K562 (cell line): ENCODE results near the gene ZNF213. TPM values are rescaled to one million over a fixed set of nuclear protein-coding genes. Genes with fewer than 3 reads are reported as not detected.

Source experiments
- ATAC-seq: fragments of 200-7000 bp; cut with Tn5 transposase; 3 replicates; pipeline ENCODE4 v1.9.1; 2020; ENCODE audit warnings: moderate library complexity
- BruUV-seq: library from RNA; stranded (reverse); fragments of 400-500 nt; replicated peaks from 2 replicates; lab custom pipeline; 2021; lab: Mats Ljungman, UMichigan
- CTCF ChIA-PET: fragments of 300-600 bp; formaldehyde crosslinking; extraction: SDS; loops from one replicate; lab custom pipeline; 2021; ENCODE audit warnings: low intra/inter-chr PET ratio; lab: Yijun Ruan, JAX
- POLR2A ChIA-PET: fragments of 300-600, 350-650 bp; sonication (Branson Sonifier 250); formaldehyde crosslinking; extraction: SDS; loops from one replicate; lab custom pipeline; 2021; ENCODE audit warnings: antibody characterized with exemption, inconsistent platforms; lab: Yijun Ruan, JAX
- DNase-seq, 4 experiments: peaks; one replicate each; pipeline versions ENCODE4 v3.0.0 to v3.0.0-alpha.2; 2011 to 2018; ENCODE audit warnings: low spot score in 3 of 4, mixed read lengths in 3 of 4; ENCODE audit errors: extremely low read depth in 1 of 4
- FAIRE-seq: peaks from 2 replicates; lab custom pipeline; 2011; peaks lifted over from hg19 to GRCh38; lab: Jason Lieb, UNC
- H2AFZ ChIP-seq: 2 replicates; pipeline ENCODE4 v1.6.0; 2011; ENCODE audit warnings: low read depth, low read length, control low read depth, inconsistent platforms
- H3K27ac ChIP-seq: fragments of 200-600 bp; 3 replicates; pipeline ENCODE4 v1.8.0; 2011; ENCODE audit warnings: low read depth, mild to moderate bottlenecking, control low read depth, inconsistent platforms, low read length, moderate library complexity, mixed read lengths; ENCODE audit errors: extremely low read depth
- H3K27me3 ChIP-seq, 2 experiments: fragments of 300-600 bp in 1 of 2; 2 replicates in 1 of 2; 3 replicates in 1 of 2; pipeline versions ENCODE4 v1.6.0 to v1.8.0; 2011; ENCODE audit warnings: inconsistent platforms in 2 of 2, low read length in 2 of 2, mild to moderate bottlenecking in 1 of 2, mixed read lengths in 1 of 2, moderate library complexity in 1 of 2; ENCODE audit not compliant: control insufficient read depth in 2 of 2, insufficient read depth in 2 of 2
- H3K36me3 ChIP-seq: fragments of 300-600 bp; 3 replicates; pipeline ENCODE4 v1.8.0; 2011; ENCODE audit warnings: mild to moderate bottlenecking, low read length, inconsistent platforms; ENCODE audit not compliant: control insufficient read depth, insufficient read depth
- H3K4me1 ChIP-seq, 2 experiments: fragments of 200-600 bp in 1 of 2; replicated peaks in 1 of 2; 2 replicates in 1 of 2; 3 replicates in 1 of 2; pipeline versions ENCODE4 v1.5.1 to v1.8.0; 2011; ENCODE audit warnings: inconsistent platforms in 2 of 2, low read length in 2 of 2, mild to moderate bottlenecking in 1 of 2, mixed read lengths in 1 of 2, moderate library complexity in 1 of 2; ENCODE audit not compliant: control insufficient read depth in 2 of 2, insufficient read depth in 2 of 2
- H3K4me2 ChIP-seq: 2 replicates; pipeline ENCODE4 v1.6.1; 2011; ENCODE audit warnings: low read length, control low read depth, inconsistent platforms, mixed read lengths; ENCODE audit not compliant: insufficient read depth
- H3K4me3 ChIP-seq: fragments of 200-600 bp; sonication (generic), shearing (Covaris generic); 2 replicates; pipeline ENCODE4 v1.5.1; 2016; ENCODE audit warnings: control low read depth, inconsistent platforms
- H3K79me2 ChIP-seq: fragments of 200-600 bp; 3 replicates; pipeline ENCODE4 v1.8.0; 2011; ENCODE audit warnings: low read length, inconsistent platforms; ENCODE audit not compliant: control insufficient read depth, insufficient read depth
- H3K9ac ChIP-seq, 2 experiments: 2 replicates each; pipeline versions ENCODE4 v1.6.0 to v1.6.1; 2011; ENCODE audit warnings: low read depth in 2 of 2, low read length in 2 of 2, control low read depth in 1 of 2, inconsistent platforms in 1 of 2, mild to moderate bottlenecking in 1 of 2, mixed read lengths in 1 of 2; ENCODE audit not compliant: insufficient read depth in 1 of 2
- H3K9me1 ChIP-seq: one replicate; pipeline ENCODE4 v1.6.0; 2011; ENCODE audit warnings: inconsistent platforms, mild to moderate bottlenecking, low read length, moderate library complexity; ENCODE audit not compliant: control insufficient read depth, insufficient read depth
- H3K9me3 ChIP-seq: replicated peaks from 2 replicates; pipeline ENCODE4 v1.5.1; 2011; ENCODE audit warnings: low read depth, low read length, inconsistent platforms; ENCODE audit not compliant: control insufficient read depth, insufficient read depth
- H4K20me1 ChIP-seq: replicated peaks from 2 replicates; pipeline ENCODE4 v1.6.1; 2011; ENCODE audit warnings: low read length, inconsistent platforms, mixed read lengths; ENCODE audit not compliant: control insufficient read depth, insufficient read depth
- ARID1B ChIP-seq: fragments of 450-650 bp; IDR thresholded peaks from 2 replicates; pipeline ENCODE4 v1.6.1; 2016; ENCODE audit warnings: antibody characterized with exemption, mild to moderate bottlenecking, inconsistent platforms
- ARID2 ChIP-seq: fragments of 450-650 bp; IDR thresholded peaks from 2 replicates; pipeline ENCODE4 v1.6.1; 2017; ENCODE audit warnings: antibody characterized with exemption, mild to moderate bottlenecking
- BRD9 ChIP-seq: fragments of 450-650 bp; IDR thresholded peaks from 2 replicates; pipeline ENCODE4 v1.6.1; 2018; ENCODE audit warnings: low read depth; ENCODE audit not compliant: partially characterized antibody
- FOXA1 ChIP-seq: fragments of 450-650 bp; IDR thresholded peaks from 2 replicates; pipeline ENCODE4 v1.6.1; 2016; ENCODE audit warnings: mild to moderate bottlenecking, borderline replicate concordance
- FOXJ2 ChIP-seq: fragments of 200-800 bp; sonication (Bioruptor generic); IDR thresholded peaks from 2 replicates; pipeline ENCODE4 v1.6.1; 2016; ENCODE audit warnings: missing genetic modification characterization, missing compliant biosample characterization
- HLTF ChIP-seq: fragments of 450-650 bp; IDR thresholded peaks from 2 replicates; pipeline ENCODE4 v1.6.1; 2016
- JUN ChIP-seq, 2 experiments: sonication (generic) in 1 of 2; formaldehyde crosslinking in 1 of 2; IDR thresholded peaks; 2 replicates each; pipeline versions ENCODE4 v1.6.1 to v1.8.0; 2012 to 2022; ENCODE audit warnings: borderline replicate concordance in 2 of 2, mild to moderate bottlenecking in 2 of 2, improper control_type of control experiment in 1 of 2, low read depth in 1 of 2, low read length in 1 of 2, missing genetic modification reagents in 1 of 2
- KDM1A ChIP-seq, 2 experiments: fragments of 450-650 bp; IDR thresholded peaks; 2 replicates each; pipeline ENCODE4 v1.6.1; 2016; ENCODE audit warnings: mild to moderate bottlenecking in 2 of 2
- MBD1 ChIP-seq: fragments of 250-450 bp; sonication (Bioruptor Pico); IDR thresholded peaks from 2 replicates; pipeline ENCODE4 v1.8.0; 2022; ENCODE audit warnings: inconsistent platforms
- MXD1 ChIP-seq: fragments of 250-450 bp; sonication (Bioruptor Pico); IDR thresholded peaks from 2 replicates; pipeline ENCODE4 v1.8.0; 2021; ENCODE audit warnings: borderline replicate concordance, mild to moderate bottlenecking, moderate library complexity; ENCODE audit not compliant: poor library complexity, severe bottlenecking
- MYC ChIP-seq, 2 experiments: fragments of 250-450 bp in 1 of 2; sonication (Bioruptor Pico) in 1 of 2; IDR thresholded peaks; 2 replicates each; pipeline versions ENCODE4 v1.5.1 to v1.6.1; 2012 to 2021; ENCODE audit warnings: low read depth in 2 of 2, borderline replicate concordance in 1 of 2, improper control_type of control experiment in 1 of 2, low read length in 1 of 2, mild to moderate bottlenecking in 1 of 2, moderate library complexity in 1 of 2
- NFIX ChIP-seq: fragments of 250-450 bp; sonication (Bioruptor Pico); IDR thresholded peaks from 2 replicates; pipeline ENCODE4 v1.4.0; 2020; ENCODE audit warnings: low read depth, mild to moderate bottlenecking, moderate library complexity
- PCBP2 ChIP-seq: fragments of 200-400 bp; formaldehyde crosslinking; IDR thresholded peaks from 2 replicates; pipeline ENCODE4 v1.6.1; 2018; ENCODE audit warnings: low read length, low read depth, mild to moderate bottlenecking, moderate library complexity; ENCODE audit not compliant: poor library complexity, severe bottlenecking
- RNF2 ChIP-seq: sonication (generic); IDR thresholded peaks from 2 replicates; pipeline ENCODE4 v1.6.1; 2016
- SMC3 ChIP-seq: conservative IDR thresholded peaks from 2 replicates; pipeline ENCODE4 v1.6.1; 2011; ENCODE audit warnings: low read depth, low read length, improper control_type of control experiment; ENCODE audit not compliant: insufficient read depth
- SP2 ChIP-seq: IDR thresholded peaks from 2 replicates; pipeline ENCODE4 v1.6.1; 2011; ENCODE audit warnings: mild to moderate bottlenecking, low read depth, low read length, moderate library complexity; ENCODE audit not compliant: poor library complexity, severe bottlenecking; ENCODE audit errors: extremely low read depth
- XRCC3 ChIP-seq: fragments of 450-650 bp; IDR thresholded peaks from 2 replicates; pipeline ENCODE4 v1.6.1; 2017; ENCODE audit warnings: mild to moderate bottlenecking, moderate library complexity
- ZNF253 ChIP-seq: fragments of 250-450 bp; sonication (Bioruptor Pico); conservative IDR thresholded peaks from 2 replicates; pipeline ENCODE4 v1.6.1; 2021; ENCODE audit warnings: mild to moderate bottlenecking
- ZNF764 ChIP-seq: fragments of 250-450 bp; sonication (Bioruptor Pico); IDR thresholded peaks from 2 replicates; pipeline ENCODE4 v1.4.0; 2020; ENCODE audit warnings: low read depth, mild to moderate bottlenecking, moderate library complexity
- WGBS: fragments of 100-300 bp; shearing (Covaris generic); methylation state at CpG from one replicate; pipeline ENCODE4 v1.1.6; 2016; ENCODE audit warnings: low coverage, mixed read lengths; ENCODE audit not compliant: insufficient coverage; ENCODE audit errors: missing lambda C conversion rate; 5-methylcytosine and 5-hydroxymethylcytosine counted together
- in situ Hi-C: fragments of 300-500 bp; cut with MboI; formaldehyde crosslinking; loops from 4 replicates; pipeline ENCODE4 v1.15.0; 2018; ENCODE audit warnings: inconsistent platforms, mixed read lengths
- intact Hi-C: fragments of 100-400 bp; cut with micrococcal nuclease; formaldehyde crosslinking; loops from 2 replicates; pipeline ENCODE4 v1.14.2; 2022
- polyA plus RNA-seq, 8 experiments: library from polyadenylated mRNA; depleted of rRNA in 4 of 8; stranded (reverse) in 5 of 8; unstranded in 3 of 8; fragments of >200 nt; fragmentation: Nextera tagmentation in 2 of 8; fragmentation: Illumina TruSeq in 1 of 8; extraction: Ambion mirVana in 2 of 8; extraction: Trizol in 1 of 8; gene quantifications; 2 replicates each; pipeline versions ENCODE4 v1.2.1 to v1.2.3, GENCODE V29; 2011 to 2014; ENCODE audit warnings: inconsistent platforms in 1 of 8, missing spikeins in 1 of 8
- total RNA-seq, 7 experiments: library from RNA; depleted of rRNA in 6 of 7; stranded (reverse); fragments of >200 nt in 6 of 7; fragmentation: Illumina TruSeq in 2 of 7; extraction: Trizol in 2 of 7; gene quantifications; 2 replicates each; pipeline versions ENCODE4 v1.2.1 to v1.2.3, GENCODE V29; 2011 to 2021; ENCODE audit warnings: low replicate concordance in 1 of 7

ZNF213 gene
- total and polyA plus RNA-seq, 9 of the 15 experiments (the other 6 are each of a cell fraction or from before 2014, with no cell fraction given), result 0.49 to 10.0 (median 1.8) TPM

GRCh38 chr16:3150346-3151218 lies 15.8 kb downstream of the ZNF213 start:
- peaks cover 0 to 43% of the 10 kb centered on the region in 2 experiments; a peak in 3 of 5 replicates for H3K4me1 ChIP-seq
- no peaks in the 10 kb centered on the region for H3K27me3 ChIP-seq
- ATAC-seq (peak; percentile 88), FAIRE-seq (peak; percentile 85), DNase-seq (peak; percentile 97)
- H3K9me3 ChIP-seq, result no peaks in the 10 kb centered on the region
- H4K20me1 ChIP-seq, result peaks cover 4% of the 10 kb centered on the region; the same call in 1 of the 2 replicates
- ChIA-PET CTCF (interaction anchor here (0.7 to 1.0 kb wide), 3 partner anchors 21 to 350 kb away, joined by 3 to 9 read pairs (median 5); partner anchors contain the start of gene CLUAP1), POLR2A (interaction anchor here (0.6 to 2.6 kb wide), 15 partner anchors 8 to 468 kb away, joined by 3 to 32 read pairs (median 5); partner anchors contain the start of genes HCFC1R1, KCTD5, THOC6 and ZNF213)
- intact Hi-C loops (loop anchor here (2.0 to 10.0 kb wide), 2 partner anchors 16 to 114 kb away; partner anchors contain the start of gene ZNF213), in situ Hi-C loops (no loop called here)
- BruUV-seq, result TSS peak; percentile 96
- H3K27ac ChIP-seq, result peak overlapping the region; percentile 86
- H2AFZ ChIP-seq, result peak overlapping the region; percentile 76
- 1% methylated on average over 57 of the region's 62 CpGs for WGBS
- H3K9ac ChIP-seq, result peak overlapping the region; percentile 78 to 92
- H3K4me2 ChIP-seq, result peak overlapping the region; percentile 99
- no peaks in the 10 kb centered on the region for H3K36me3 ChIP-seq
- peak overlapping the region; percentile 62 for H3K4me3 ChIP-seq
- no peaks in the 10 kb centered on the region for H3K9me1 ChIP-seq
- no peaks in the 10 kb centered on the region for H3K79me2 ChIP-seq
- TF ChIP-seq MBD1 (CRISPR knock-in tag) (no peak), ARID1B (no peak), ZNF764 (CRISPR knock-in tag) (peak; percentile 62; the same call in 1 of the 2 replicates), FOXJ2 (peak; percentile 56; the same call in 1 of the 2 replicates), PCBP2 (no peak), ZNF253 (no peak), XRCC3 (no peak), MXD1 (CRISPR knock-in tag) (no peak), JUN (IDR thresholded peaks at IDR 0.05; ENCODE audit: borderline replicate concordance, low read depth, low read length) (no peak), JUN (CRISPR knock-in tag; IDR thresholded peaks at IDR 0.05; ENCODE audit: borderline replicate concordance) (no peak), FOXA1 (no peak), MYC (IDR thresholded peaks at IDR 0.05; ENCODE audit: low read depth, low read length) (peak; percentile 80), MYC (CRISPR knock-in tag; IDR thresholded peaks at IDR 0.05; ENCODE audit: borderline replicate concordance, low read depth) (no peak), SP2 (no peak), KDM1A (IDR thresholded peaks at IDR 0.05) (no peak), RNF2 (peak; percentile 94), NFIX (CRISPR knock-in tag) (no peak), SMC3 (no peak), ARID2 (no peak), HLTF (peak; percentile 78; the same call in 1 of the 2 replicates), BRD9 (peak; percentile 97)
